Effector CD8-positive, alpha-beta T cell (primary cell): ENCODE data around the gene CYLD.

Source experiments
- DNase-seq: peaks from one replicate; lab custom pipeline; 2025; lab: John Stamatoyannopoulos, UW

CYLD gene

GRCh38 chr16:50816901-50817555, 75.1 kb downstream of the CYLD start:
- no peak for DNase-seq

- no peak for DNase-seq
Measured at GRCh38 chr16:50818380-50818779, 76.5 kb downstream of the CYLD start.

- DNase-seq, result no peak
Measured at GRCh38 chr16:50819706-50820105, 77.8 kb downstream of the CYLD start.

GRCh38 chr16:50820225-50820624, 78.3 kb downstream of the CYLD start:
- no peak for DNase-seq

GRCh38 chr16:50821586-50821985, 79.7 kb downstream of the CYLD start:
- no peak for DNase-seq

GRCh38 chr16:50822671-50823070, 80.8 kb downstream of the CYLD start:
- no peak for DNase-seq

- DNase-seq, result no peak
Measured at GRCh38 chr16:50826797-50827316, 85.0 kb downstream of the CYLD start.

- DNase-seq, result no peak
Measured at GRCh38 chr16:50828164-50828702, 86.3 kb downstream of the CYLD start.

- DNase-seq, result no peak
Measured at GRCh38 chr16:50830698-50831097, 88.8 kb downstream of the CYLD start.

- no peak for DNase-seq
Measured at GRCh38 chr16:50831751-50832150, 89.9 kb downstream of the CYLD start.

- no peak for DNase-seq
Measured at GRCh38 chr16:50833929-50834328, 92.0 kb downstream of the CYLD start.

- no peak for DNase-seq
Measured at GRCh38 chr16:50834701-50835100, 92.8 kb downstream of the CYLD start.

GRCh38 chr16:50835358-50836060, 93.6 kb downstream of the CYLD start:
- no peak for DNase-seq

- DNase-seq, result no peak
Measured at GRCh38 chr16:50836121-50836621, 94.3 kb downstream of the CYLD start.

- DNase-seq, result no peak
Measured at GRCh38 chr16:50837324-50837723, 95.4 kb downstream of the CYLD start.

GRCh38 chr16:50838165-50838564, 96.3 kb downstream of the CYLD start:
- no peak for DNase-seq

- no peak for DNase-seq
Measured at GRCh38 chr16:50838885-50839284, 97.0 kb downstream of the CYLD start.

GRCh38 chr16:50839356-50839755, 97.5 kb downstream of the CYLD start:
- DNase-seq, result no peak

GRCh38 chr16:50839920-50840729, 98.2 kb downstream of the CYLD start:
- DNase-seq, result no peak

- DNase-seq, result no peak
Measured at GRCh38 chr16:50841081-50841886, 99.4 kb downstream of the CYLD start.

GRCh38 chr16:50842013-50842505, 100.2 kb downstream of the CYLD start:
- DNase-seq, result no peak
